Cardiac septum (tissue), 1 donor: ENCODE measurements around the gene DLGAP1. TPM values are rescaled to one million over a fixed set of nuclear protein-coding genes. Genes with fewer than 3 reads are reported as not detected.

Experiments used
- DNase-seq: peaks from one replicate; pipeline ENCODE4 v3.0.0-alpha.2; 2020; ENCODE audit warnings: low spot score
- intact Hi-C: fragments of 100-400 bp; cut with DNase I; formaldehyde crosslinking; loops from one replicate; pipeline ENCODE4 v1.14.0; 2022
- microRNA-seq: library from miRNA; unstranded; fragments of <30 nt; microRNA quantifications from one replicate; pipeline ENCODE4 v1.2.0, GENCODE V29; 2020
- total RNA-seq: library from RNA; stranded (reverse); fragmentation: NEBNext Ultra II Directional; extraction: Animal tissue kit (Norgen Biotek cat#: 25700); gene quantifications from one replicate; pipeline ENCODE4 v1.2.1, GENCODE V29; 2021
- donor health status: DM: no; HTN: no; CAD: no.

The DLGAP1 gene
- total RNA-seq, 1 donor from 2014 or later, result 6.5 TPM

DNA sequence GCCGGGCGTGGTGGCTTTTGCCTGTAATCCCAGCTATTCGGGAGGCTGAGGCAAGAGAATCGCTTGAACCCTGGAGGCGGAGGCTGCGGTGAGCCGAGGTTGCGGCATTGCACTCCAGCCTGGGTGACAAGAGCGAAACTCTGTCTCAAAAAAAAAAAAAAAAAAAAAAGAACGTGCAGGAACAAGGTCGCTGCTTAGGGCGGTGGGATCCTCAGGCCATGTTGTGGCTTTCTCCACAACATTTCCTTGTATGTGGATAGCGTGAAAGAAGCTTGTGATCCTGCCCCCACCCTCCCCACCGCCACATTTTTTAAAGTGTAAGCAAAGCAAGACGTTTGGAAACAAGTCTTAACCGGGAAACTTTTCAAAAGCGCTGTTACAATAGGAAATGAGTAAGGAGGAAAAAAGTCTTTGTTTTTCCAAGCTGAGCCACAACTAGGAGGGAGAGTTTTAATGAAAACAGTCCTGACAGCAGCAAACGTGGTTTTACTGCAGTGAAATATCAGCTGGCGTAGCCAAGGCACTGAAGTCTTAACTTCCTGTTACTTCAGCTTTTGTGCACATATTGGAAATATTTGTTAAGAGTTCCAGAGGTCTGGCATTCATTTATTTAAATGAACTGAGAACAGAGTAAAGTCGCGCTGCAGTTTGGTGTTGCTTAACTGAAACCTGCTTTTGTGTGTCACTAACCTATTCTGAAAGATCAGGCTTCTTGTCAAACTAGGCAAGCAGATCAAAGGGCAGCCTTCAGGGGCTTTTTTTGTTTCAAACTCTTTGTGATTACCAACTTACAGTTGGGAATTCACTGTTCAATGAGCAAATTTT lies 1001.4 kb downstream of the DLGAP1 start:
- DNase-seq, result no peak
- intact Hi-C loops, result loop anchor here (1.0 to 10.0 kb wide), 5 partner anchors 141 to 479 kb away; partner anchors contain the start of gene MYL12B

DNA sequence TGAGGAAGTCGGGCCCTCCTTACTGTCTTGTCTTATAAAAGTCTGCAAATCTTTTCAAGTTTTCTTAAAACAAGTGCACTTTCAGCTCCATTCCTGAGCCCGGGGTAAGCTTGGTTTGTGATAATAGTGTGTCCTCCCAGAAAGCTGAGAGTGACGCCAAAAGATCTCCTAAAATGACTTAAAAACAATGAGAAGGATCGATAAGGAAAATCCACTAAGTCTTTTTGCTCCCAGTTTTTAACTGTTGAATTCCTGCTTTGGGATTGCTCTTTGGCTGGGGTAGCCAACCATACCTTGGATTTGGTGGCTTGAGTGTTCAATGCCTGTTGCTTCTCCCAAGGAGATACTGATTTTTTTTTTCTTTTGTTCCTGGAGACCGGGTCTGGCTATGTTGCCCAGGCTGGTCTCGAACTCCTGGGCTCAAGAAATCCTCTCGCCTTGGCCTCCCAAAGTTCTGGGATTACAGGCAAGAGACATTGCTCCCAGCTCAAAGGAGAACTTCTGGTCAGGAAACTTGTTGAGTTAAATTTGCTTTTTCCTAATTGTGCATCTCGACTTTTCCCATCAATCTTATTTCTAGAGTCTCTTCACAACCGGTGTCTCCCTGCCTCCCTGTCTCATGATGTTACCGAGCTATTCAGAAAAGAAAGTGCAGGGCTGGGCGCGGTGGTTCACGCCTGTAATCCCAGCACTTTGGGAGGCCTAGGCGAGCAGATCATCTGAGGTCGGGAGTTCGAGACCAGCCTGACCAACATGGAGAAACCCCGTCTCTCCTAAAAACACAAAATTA lies 1002.2 kb downstream of the DLGAP1 start:
- no peak for DNase-seq

DNA sequence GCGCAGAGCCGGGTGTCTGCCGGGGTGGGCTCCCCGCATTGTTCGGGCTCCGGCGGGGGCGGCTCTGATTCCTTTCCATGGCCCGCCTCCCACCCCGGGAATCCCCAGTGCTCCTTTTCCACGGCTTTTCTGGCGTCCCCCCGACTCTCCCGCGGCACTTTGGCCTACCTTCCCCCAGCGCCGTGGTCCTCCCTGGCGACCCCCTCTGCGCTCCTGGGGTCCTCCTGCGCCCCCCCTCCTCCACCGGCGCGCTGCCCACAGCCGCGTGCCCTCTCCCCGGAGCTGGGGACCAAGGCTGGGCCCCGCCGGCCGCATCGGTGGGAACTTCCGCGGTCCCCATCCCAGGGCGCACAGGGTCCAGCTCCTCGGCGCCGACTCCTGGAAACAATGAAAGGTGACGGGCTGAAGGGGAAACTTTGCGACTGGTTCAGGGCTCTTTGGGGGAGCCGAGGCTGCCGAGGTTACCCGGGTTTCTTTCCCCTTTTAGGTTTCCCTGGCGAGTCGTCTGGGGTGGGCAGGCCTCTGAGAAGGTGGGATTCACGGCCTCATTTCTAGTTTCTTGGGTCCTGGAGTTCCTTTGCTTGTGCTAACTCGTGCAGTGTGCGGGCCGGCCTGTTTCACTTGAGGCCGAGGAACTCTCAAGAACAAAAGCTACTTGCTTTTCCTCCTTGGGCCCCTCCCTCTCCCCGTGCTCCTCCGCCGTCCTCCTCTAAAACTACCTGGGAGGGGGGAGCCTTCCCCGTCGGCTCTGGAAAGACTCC lies 1002.9 kb downstream of the DLGAP1 start:
- DNase-seq, result peak; percentile 82
- intact Hi-C loops, result loop anchor here (5.0 to 10.0 kb wide), 3 partner anchors 190 to 477 kb away; partner anchors contain the start of gene MYL12B

More for the DNA sequence above, 1002.2 kb downstream of the DLGAP1 start:
- intact Hi-C loops, result loop anchor here (5.0 to 10.0 kb wide), 3 partner anchors 191 to 478 kb away; partner anchors contain the start of gene MYL12B

DNA sequence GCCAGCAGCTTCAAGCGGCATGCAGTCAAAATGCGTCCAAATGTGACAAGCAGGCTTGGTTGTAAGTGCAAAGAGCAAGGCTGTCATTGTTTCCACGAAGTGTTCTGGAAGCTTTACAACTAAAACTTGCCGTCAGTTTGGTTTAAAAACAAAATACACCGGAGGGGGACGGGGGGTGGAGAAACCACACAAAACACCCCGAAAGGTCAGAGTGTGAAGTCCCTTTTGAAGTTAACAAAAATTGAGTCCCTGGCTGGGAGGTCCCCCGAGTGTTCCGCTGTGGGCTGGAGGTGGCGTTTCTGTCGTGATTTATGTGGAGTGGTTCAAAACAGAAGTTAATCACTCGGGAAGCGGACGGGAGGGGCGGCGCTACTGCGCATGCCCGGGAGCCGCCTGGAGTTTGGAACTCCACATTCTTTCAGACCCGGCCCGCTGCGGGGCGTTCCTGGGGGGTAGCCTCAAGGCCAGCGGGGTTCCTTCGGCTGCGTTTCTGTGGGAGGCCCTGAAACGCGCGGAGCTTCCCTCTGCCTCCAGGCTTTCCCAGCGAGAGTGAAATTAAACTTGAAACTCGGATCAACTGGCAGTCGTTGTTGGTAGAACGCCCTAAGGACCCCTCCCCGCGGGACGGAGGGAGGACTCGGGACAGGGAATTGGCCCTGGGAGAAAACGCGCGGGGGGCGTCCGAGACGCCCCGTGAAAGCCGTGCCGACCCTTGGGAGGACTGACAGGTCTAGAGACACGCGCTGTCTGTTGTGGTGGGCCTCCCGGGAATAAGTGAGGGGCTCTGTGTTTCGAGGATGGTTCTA lies 1003.7 kb downstream of the DLGAP1 start:
- intact Hi-C loops, result loop anchor here (5.0 to 10.0 kb wide), 3 partner anchors 189 to 477 kb away; partner anchors contain the start of gene MYL12B
- DNase-seq, result peak; percentile 97

DNA sequence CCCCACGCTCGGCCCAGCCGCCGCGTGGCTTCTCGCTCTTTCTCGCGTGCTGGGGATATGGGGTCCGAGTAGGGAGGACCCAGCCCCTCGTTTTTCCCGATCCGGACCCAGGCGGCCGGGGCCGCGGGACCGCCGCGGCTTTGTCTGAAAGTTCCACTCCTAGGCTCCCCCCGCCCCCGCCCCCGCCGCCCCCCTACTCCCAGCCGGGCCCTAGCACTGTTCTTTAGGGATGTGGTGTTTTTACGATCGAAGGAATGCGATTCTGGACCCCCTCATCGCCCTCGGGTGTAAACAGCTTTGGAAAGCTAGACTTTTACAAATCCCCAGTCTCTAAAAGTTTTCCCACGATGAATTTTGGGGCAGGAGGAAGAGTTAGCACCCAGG lies 1004.3 kb downstream of the DLGAP1 start:
- DNase-seq, result no peak
- intact Hi-C loops, result loop anchor here (5.0 to 10.0 kb wide), 3 partner anchors 188 to 476 kb away; partner anchors contain the start of gene MYL12B

DNA sequence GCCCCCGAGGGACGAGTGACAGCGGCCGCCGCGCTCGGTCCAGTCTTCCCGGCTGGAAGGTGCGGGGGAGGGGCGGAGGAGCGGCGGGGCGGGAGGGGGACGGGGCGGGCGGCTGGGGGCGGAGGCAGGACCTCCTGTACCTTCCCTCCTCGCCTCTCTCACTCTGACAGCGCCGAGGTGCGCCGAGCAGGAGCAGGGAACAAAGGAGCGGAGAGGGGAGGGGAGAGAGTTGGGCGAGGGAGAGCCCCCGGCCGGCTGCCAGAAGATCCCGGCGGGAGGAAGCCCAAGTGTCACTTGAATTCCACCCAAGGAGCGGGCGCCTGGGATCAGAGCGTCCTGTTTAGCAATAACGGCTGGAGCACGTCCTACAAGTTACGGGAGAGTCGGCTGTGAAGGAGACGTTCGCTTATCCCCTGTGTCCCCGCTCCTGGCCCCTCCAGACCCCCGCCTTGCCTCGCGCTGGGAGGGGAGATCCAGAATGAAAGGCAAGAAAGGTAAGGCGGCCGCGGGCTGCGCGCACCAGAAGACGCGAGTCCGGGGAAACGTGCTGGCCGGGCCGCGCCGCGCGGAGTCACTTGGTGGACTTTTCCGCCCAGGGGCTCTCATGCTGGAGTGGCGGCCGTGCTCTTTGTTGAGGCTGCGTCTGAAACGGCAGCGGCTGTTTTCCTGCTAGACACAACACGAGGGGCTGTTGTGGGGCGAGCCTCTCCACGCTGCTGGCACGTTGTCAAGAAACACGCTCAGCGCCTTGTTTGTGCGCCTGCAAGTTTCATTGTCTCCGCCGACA lies 1004.9 kb downstream of the DLGAP1 start, which contains the start of gene TGIF1:
TGIF1 (plus strand) TSS at position 161 of the 787 bp plus-strand sequence; CDS start at position 479, 318 bp downstream.
- intact Hi-C loops, result loop anchor here (5.0 to 10.0 kb wide), 3 partner anchors 188 to 475 kb away; partner anchors contain the start of gene MYL12B
- DNase-seq, result peak; percentile 88

DNA sequence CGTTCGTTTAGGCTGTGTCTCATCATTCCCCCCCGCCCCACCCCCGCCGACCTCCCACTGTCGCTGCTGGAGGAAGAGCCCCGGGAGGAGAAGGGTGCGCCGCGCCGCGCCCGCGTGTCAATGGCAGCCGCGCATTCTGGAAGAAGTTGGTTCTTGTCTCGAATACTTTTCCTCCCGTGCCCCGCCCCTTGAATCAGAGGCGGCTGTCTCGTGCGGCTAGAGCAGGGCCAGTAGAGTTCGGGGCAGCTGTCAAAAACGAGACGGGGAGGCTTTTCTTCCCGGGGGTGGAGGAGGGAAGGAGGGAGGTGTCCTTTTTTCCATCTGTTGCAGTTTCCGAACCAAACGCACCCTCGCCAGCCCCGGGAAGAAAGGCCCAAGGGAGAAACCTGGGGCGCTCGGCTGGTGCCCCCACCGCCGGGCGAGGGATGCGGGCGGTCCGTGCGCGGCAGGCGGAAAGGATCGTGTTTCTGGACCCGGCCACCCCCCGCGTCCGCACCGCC lies 1005.5 kb downstream of the DLGAP1 start:
- DNase-seq, result no peak
- intact Hi-C loops, result loop anchor here (2.0 to 10.0 kb wide), 4 partner anchors 145 to 475 kb away; partner anchors contain the start of gene MYL12B

DNA sequence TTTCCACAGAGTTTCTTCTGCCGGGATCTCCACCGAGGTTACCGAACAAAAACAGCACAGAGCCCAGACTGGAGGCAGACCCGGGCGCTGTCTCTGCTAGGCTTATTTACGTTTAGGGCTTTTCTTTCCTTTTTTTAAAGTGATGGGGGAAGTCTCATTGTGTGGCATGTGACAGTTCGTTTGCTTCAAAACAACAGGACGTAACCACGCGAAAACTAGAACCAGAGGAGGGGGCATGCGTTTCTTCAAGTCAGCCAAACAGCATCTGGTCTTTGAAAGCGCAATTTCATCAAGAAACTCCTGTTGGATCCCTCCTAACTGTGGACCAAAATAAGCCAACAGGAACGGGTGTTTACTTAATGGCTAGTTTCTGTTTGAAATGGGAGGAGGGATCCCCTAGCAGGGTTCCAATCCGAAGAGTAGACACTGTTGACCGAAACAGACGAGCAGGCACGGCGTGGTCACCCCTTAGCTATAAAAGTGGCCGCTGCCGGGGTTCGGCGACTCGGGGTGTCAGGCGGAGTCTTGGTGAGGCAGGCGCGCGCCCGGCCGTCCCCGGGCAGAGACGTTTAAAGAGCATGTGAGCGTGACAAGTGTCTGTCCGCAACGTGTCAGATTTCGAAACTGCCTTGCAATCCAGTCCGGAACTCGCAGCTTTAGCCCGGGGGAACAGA lies 1006.1 kb downstream of the DLGAP1 start:
- peak; percentile 93 for DNase-seq
- intact Hi-C loops, result loop anchor here (2.0 kb wide), 1 partner anchor 146 kb away; no protein-coding TSS in a partner anchor

DNA sequence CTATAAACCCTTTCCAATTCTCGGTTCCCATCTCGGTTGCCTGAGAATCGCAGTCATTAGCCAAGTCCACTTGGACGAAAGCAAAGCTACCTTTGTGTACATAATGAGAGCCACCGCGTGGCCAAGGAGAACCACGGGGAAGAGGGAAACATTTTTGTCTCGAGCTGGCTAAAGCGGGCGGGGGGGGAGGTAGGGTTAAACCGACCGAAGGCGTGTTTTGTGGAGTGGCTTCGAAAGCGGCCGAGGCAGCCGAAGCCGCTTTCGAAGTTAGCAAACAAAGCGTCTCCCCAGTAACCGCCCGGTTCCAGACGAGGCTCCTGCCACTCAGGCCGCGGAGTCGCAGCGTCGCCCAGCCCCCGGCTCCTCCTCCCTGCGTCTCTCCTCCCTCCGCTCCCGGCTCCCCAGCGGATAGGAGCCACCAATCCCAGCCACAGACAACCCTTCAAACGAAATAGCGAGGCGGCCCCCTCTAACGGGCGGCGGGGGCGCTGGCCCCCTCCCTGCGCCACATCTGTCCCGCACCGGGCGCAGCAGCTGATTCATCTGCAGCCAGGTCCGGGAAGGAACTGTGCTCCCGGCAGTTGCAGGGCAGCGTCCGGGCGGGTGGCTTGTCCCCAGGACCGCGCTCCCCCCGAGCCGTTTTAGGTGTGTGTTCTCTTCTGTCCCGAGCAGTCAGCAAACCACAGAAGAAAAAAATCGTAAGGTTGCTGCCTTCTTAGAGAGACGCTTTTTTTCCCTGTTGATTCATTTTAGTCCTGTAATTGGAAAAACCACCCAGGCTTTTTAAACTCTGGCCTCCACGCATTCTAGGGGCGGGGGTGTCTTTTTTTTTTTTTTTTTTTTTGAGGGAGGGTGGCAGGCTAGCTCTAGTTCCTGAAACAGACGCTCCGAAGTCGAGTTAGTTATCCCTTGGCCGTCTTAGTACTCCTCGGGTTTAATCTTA lies 1006.9 kb downstream of the DLGAP1 start:
- intact Hi-C loops, result loop anchor here (2.0 kb wide), 1 partner anchor 147 kb away; no protein-coding TSS in a partner anchor
- peak; percentile 96 for DNase-seq

DNA sequence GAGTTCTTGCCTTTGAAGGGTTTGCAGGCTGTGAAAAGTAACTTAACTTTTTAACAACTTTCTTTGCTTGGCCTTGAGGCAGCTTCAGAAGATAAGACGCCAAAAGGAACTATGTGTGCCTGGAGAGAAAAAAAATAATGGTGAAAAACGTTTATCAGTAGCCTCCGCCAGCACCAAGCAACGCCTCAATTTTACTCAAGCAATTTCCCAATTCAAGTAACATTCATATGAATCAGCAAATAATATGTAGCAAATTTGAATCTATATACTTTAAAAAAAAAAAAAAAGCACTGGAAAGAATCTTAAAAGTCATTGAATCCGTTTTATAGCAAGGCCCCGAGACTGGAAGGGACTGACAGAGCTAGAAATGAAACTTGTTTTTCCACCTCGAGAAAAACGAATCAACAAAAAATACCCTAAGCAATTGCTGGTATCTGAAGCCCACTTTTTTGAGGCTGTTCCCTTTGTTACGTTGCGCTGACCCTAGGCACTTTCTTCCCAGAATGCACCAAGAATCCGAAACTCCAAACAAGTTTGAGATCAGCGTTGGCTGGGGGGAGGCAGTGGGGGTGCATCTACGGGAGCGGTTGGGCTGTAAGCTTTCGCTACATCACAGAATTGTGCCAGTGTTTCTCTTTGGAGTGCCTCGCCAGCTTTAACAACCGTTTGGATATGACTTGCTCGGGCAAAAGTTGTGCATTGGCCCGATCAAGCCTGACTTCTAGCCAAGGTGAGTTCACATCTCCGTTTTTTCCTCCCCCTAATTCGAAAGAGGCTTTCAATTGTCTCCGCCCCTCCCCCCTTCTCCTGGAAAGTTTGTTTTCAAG lies 1007.8 kb downstream of the DLGAP1 start:
- DNase-seq, result no peak
- intact Hi-C loops, result no loop called here

Small RNA genes within 50 kb of the gene (microRNA-seq; reads per million reads assigned to microRNA genes)
- not detected for gene MIR6718
